B cell (primary cell): ENCODE results near the gene TFCP2L1. TPM values are rescaled to one million over a fixed set of nuclear protein-coding genes. Genes with fewer than 3 reads are reported as not detected.

Source experiments
- ATAC-seq: fragments of 200-7000 bp; cut with Tn5 transposase; one replicate; pipeline ENCODE4 v1.10.0; 2021; ENCODE audit warnings: low read depth, mild to moderate bottlenecking, moderate number of reproducible peaks, moderate library complexity
- CTCF ChIA-PET: fragments of 350-600 bp; sonication (Branson Sonifier 250); formaldehyde crosslinking; loops from one replicate; lab custom pipeline; 2021; ENCODE audit warnings: antibody characterized with exemption, inconsistent platforms; lab: Charles Lee
- POLR2A ChIA-PET: fragments of 350-600 bp; sonication (Branson Sonifier 250); formaldehyde crosslinking; loops from one replicate; lab custom pipeline; 2021; ENCODE audit warnings: antibody characterized with exemption; lab: Charles Lee
- DNase-seq: peaks from one replicate; pipeline ENCODE4 v3.0.0; 2013
- H2AFZ ChIP-seq: 2 replicates; pipeline ENCODE4 v1.6.1; 2012; ENCODE audit warnings: mild to moderate bottlenecking, low read depth, low read length; ENCODE audit not compliant: insufficient read depth, poor library complexity, severe bottlenecking
- H3K27ac ChIP-seq, 2 donors: 1 replicate in 1 of 2; 2 replicates in 1 of 2; pipeline ENCODE4 v1.5.1; 2012 to 2013; ENCODE audit warnings: low read length in 2 of 2, mild to moderate bottlenecking in 2 of 2, moderate library complexity in 1 of 2
- H3K27me3 ChIP-seq, 4 experiments: fragments of 200-600 bp in 1 of 4; sonication (generic) in 1 of 4; replicated peaks in 1 of 4; 1 replicate in 2 of 4; 2 replicates in 2 of 4; pipeline versions ENCODE4 v1.6.1 to v1.7.0; 2013 to 2016; ENCODE audit warnings: low read length in 3 of 4, mild to moderate bottlenecking in 2 of 4, mixed read lengths in 1 of 4, moderate library complexity in 1 of 4; ENCODE audit not compliant: insufficient read depth in 4 of 4, control insufficient read depth in 3 of 4; ENCODE audit errors: control extremely low read depth in 1 of 4
- H3K36me3 ChIP-seq, 2 experiments: replicated peaks in 1 of 2; 1 replicate in 1 of 2; 2 replicates in 1 of 2; pipeline versions ENCODE4 v1.6.1 to v1.7.1; 2013; ENCODE audit warnings: low read length in 1 of 2; ENCODE audit not compliant: insufficient read depth in 2 of 2, control insufficient read depth in 1 of 2; ENCODE audit errors: control extremely low read depth in 1 of 2, extremely low read depth in 1 of 2
- H3K4me1 ChIP-seq, 2 donors: fragments of 200-600 bp in 1 of 2; sonication (generic) in 1 of 2; 1 replicate in 1 of 2; 2 replicates in 1 of 2; pipeline versions ENCODE4 v1.5.1 to v1.6.1; 2013 to 2017; ENCODE audit warnings: low read length in 2 of 2; ENCODE audit not compliant: control insufficient read depth in 2 of 2, insufficient read depth in 2 of 2
- H3K4me2 ChIP-seq: replicated peaks from 2 replicates; pipeline ENCODE3; 2012; ENCODE audit warnings: mild to moderate bottlenecking, low read depth, low read length; ENCODE audit not compliant: poor library complexity, severe bottlenecking
- H3K4me3 ChIP-seq, 5 experiments: fragments of 200-600 bp in 1 of 5; sonication (generic) in 1 of 5; 1 replicate in 3 of 5; 2 replicates in 2 of 5; pipeline versions ENCODE4 v1.5.1 to v1.7.0; 2011 to 2016; ENCODE audit warnings: low read length in 4 of 5, mild to moderate bottlenecking in 4 of 5, low read depth in 2 of 5, control low read depth in 1 of 5, moderate library complexity in 1 of 5; ENCODE audit not compliant: insufficient read depth in 1 of 5; ENCODE audit errors: control extremely low read depth in 1 of 5, extremely low read depth in 1 of 5
- H3K79me2 ChIP-seq: fragments of 200-600 bp; sonication (generic); one replicate; pipeline ENCODE4 v1.6.0; 2016; ENCODE audit warnings: low read length; ENCODE audit not compliant: control insufficient read depth, insufficient read depth
- H3K9ac ChIP-seq: fragments of 200-600 bp; sonication (generic); 2 replicates; pipeline ENCODE4 v1.6.1; 2017; ENCODE audit warnings: mild to moderate bottlenecking, low read length, moderate library complexity
- H3K9me3 ChIP-seq, 3 donors: one replicate each; pipeline versions ENCODE4 v1.6.1 to v1.7.1; 2013; ENCODE audit warnings: low read length in 2 of 3; ENCODE audit not compliant: control insufficient read depth in 2 of 3, insufficient read depth in 1 of 3; ENCODE audit errors: control extremely low read depth in 1 of 3
- H4K20me1 ChIP-seq: 2 replicates; pipeline ENCODE4 v1.6.0; 2012; ENCODE audit warnings: mild to moderate bottlenecking, low read length; ENCODE audit not compliant: insufficient read depth, control insufficient read depth, poor library complexity, severe bottlenecking
- H3K27ac Mint-ChIP-seq: one replicate; pipeline ENCODE4 v1.8.0; 2021; ENCODE audit warnings: mixed read lengths
- H3K27me3 Mint-ChIP-seq: one replicate; pipeline ENCODE4 v1.8.0; 2021; ENCODE audit warnings: mixed read lengths
- H3K4me1 Mint-ChIP-seq: one replicate; pipeline ENCODE4 v1.8.0; 2021; ENCODE audit warnings: mixed read lengths
- H3K4me3 Mint-ChIP-seq: one replicate; pipeline ENCODE4 v1.8.0; 2021; ENCODE audit warnings: mixed read lengths
- H3K9me3 Mint-ChIP-seq: one replicate; pipeline ENCODE4 v1.8.0; 2022; ENCODE audit warnings: mixed read lengths; ENCODE audit not compliant: insufficient read depth
- EZH2 ChIP-seq: IDR thresholded peaks from 2 replicates; pipeline ENCODE4 v1.6.1; 2012; ENCODE audit warnings: borderline replicate concordance, low read depth, mild to moderate bottlenecking, moderate library complexity, low read length; ENCODE audit not compliant: insufficient read depth, poor library complexity, severe bottlenecking
- WGBS: methylation state at CpG from one replicate; pipeline ENCODE4 v1.1.5; 2013; ENCODE audit warnings: missing lambda C conversion rate; ENCODE audit not compliant: insufficient coverage; 5-methylcytosine and 5-hydroxymethylcytosine counted together
- intact Hi-C: fragments of 100-400 bp; cut with micrococcal nuclease; formaldehyde crosslinking; loops from one replicate; pipeline ENCODE4 v1.10.0; 2022
- polyA plus RNA-seq: library from polyadenylated mRNA; depleted of rRNA; stranded (reverse); fragments of >200 nt; gene quantifications from 2 replicates; pipeline ENCODE4 v1.2.3, GENCODE V29; 2012
- total RNA-seq, 2 donors: library from RNA; stranded (reverse); fragments of 120-200 nt in 1 of 2; gene quantifications; 1 replicate in 1 of 2; 2 replicates in 1 of 2; pipeline versions ENCODE4 v1.2.3 to v1.2.4, GENCODE V29; 2013 to 2022
- TF ChIP-seq, protein P1 (sequence below): fragments of 200-600 bp; IDR thresholded peaks from one replicate; pipeline ENCODE4 v1.8.0; 2022; ENCODE audit warnings: antibody characterized with exemption, mild to moderate bottlenecking

TFCP2L1 gene
- total and polyA plus RNA-seq, 2 donors (not counting 1 experiment from before 2014, with no cell fraction given) = 0.03 TPM; not detected in 1

DNA sequence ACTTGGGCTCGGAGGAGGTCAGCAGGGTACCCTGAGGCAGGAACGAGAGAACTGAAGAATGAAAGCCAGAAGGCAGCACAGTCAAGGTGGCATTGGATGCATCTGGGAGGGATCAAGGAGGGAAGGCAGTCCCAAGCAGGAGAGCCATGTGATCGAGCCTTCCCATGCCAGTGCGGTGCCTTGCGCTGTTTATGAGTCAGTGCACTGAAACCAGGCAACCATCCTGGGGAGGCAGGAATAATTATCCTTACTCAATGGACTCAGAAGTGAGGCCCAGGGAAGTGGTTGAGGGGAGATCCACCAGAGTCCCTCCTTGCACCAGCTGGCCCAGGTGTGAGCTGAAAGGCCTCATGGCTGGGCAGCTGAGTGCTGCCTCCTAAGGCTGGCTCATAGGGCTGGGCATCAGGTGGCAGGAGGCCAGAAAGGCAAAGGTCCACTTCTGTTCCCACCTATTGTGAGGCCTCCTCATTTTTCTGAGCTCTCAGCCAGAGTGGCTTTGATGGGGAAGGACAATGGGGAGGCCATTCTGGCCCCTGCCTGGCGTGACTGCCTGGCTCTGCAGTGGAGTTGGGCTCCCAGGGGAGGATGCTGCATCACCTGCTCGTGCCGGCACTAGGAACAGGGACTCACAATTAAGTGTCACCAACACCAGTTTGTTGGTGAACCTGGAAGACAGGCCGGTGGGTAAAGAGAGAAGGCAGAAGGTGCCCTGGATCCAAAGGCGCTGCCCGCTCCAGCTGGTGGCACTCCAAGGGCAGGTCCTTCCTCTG, 82.3 kb downstream of the TFCP2L1 start:
- H4K20me1 ChIP-seq = no peaks in the 10 kb centered on the region
- DNase-seq = no peak
- no peak for ATAC-seq
- H3K79me2 ChIP-seq = no peaks in the 10 kb centered on the region
- Mint-ChIP-seq H3K4me3 (no peak overlapping the region), H3K27ac (no peak overlapping the region), H3K27me3 (no peaks in the 10 kb centered on the region), H3K9me3 (no peaks in the 10 kb centered on the region), H3K4me1 (no peaks in the 10 kb centered on the region)
- no peak overlapping the region for H3K4me3 ChIP-seq
- CTCF ChIA-PET = no interaction called here
- no peaks in the 10 kb centered on the region for H3K9me3 ChIP-seq
- no peak overlapping the region for H3K4me2 ChIP-seq
- TF ChIP-seq, protein P1, sequence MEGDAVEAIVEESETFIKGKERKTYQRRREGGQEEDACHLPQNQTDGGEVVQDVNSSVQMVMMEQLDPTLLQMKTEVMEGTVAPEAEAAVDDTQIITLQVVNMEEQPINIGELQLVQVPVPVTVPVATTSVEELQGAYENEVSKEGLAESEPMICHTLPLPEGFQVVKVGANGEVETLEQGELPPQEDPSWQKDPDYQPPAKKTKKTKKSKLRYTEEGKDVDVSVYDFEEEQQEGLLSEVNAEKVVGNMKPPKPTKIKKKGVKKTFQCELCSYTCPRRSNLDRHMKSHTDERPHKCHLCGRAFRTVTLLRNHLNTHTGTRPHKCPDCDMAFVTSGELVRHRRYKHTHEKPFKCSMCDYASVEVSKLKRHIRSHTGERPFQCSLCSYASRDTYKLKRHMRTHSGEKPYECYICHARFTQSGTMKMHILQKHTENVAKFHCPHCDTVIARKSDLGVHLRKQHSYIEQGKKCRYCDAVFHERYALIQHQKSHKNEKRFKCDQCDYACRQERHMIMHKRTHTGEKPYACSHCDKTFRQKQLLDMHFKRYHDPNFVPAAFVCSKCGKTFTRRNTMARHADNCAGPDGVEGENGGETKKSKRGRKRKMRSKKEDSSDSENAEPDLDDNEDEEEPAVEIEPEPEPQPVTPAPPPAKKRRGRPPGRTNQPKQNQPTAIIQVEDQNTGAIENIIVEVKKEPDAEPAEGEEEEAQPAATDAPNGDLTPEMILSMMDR = no peak
- TF ChIP-seq EZH2 = no peak
- POLR2A ChIA-PET = no interaction called here
- no peak overlapping the region for H3K9ac ChIP-seq
- no peak overlapping the region for H3K27ac ChIP-seq
- intact Hi-C loops = no loop called here
- H2AFZ ChIP-seq = no peak overlapping the region
- H3K27me3 ChIP-seq = no peaks in the 10 kb centered on the region
- H3K36me3 ChIP-seq = no peaks in the 10 kb centered on the region
- no peaks in the 10 kb centered on the region for H3K4me1 ChIP-seq
- WGBS = 95% methylated on average over 9 of the region's 11 CpGs

DNA sequence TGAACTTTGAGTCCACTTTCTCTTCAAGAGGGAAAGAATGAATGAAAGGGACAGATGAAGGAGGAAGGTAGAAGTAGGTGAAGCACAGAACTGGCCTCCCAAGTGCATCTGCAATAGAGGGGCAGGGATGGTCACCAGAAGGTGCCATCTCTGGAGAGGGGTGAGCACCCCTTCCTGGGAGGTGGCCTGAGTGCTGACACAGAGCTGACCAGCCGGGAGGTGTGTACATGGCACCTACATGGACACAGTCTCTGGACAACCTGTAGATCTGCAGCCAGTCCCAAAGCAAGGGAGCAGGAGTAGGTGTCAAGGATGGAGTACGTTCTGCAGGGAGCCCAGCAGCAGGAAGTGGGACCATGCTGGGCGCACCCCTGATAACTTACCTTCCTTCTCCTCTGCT, 83.2 kb downstream of the TFCP2L1 start:
- Mint-ChIP-seq H3K4me1 (no peaks in the 10 kb centered on the region), H3K27ac (no peak overlapping the region), H3K27me3 (no peaks in the 10 kb centered on the region), H3K4me3 (no peak overlapping the region), H3K9me3 (no peaks in the 10 kb centered on the region)
- Histone ChIP-seq H3K4me3 (no peak overlapping the region), H3K36me3 (no peaks in the 10 kb centered on the region), H4K20me1 (no peaks in the 10 kb centered on the region), H3K27ac (no peak overlapping the region), H3K79me2 (no peaks in the 10 kb centered on the region), H3K27me3 (no peaks in the 10 kb centered on the region), H3K9ac (no peak overlapping the region), H3K4me1 (no peaks in the 10 kb centered on the region), H3K9me3 (no peaks in the 10 kb centered on the region), H3K4me2 (no peak overlapping the region), H2AFZ (no peak overlapping the region)
- DNase-seq = no peak
- WGBS = 79% methylated on average over 1 of the region's 3 CpGs
- TF ChIP-seq EZH2 = no peak
- TF ChIP-seq, protein P1 = no peak
- ChIA-PET POLR2A (no interaction called here), CTCF (no interaction called here)
- ATAC-seq = no peak
- intact Hi-C loops = no loop called here
